K562 (cell line): ENCODE results near the gene GLT6D1. TPM values are rescaled to one million over a fixed set of nuclear protein-coding genes. Genes with fewer than 3 reads are reported as not detected.

Experiments used
- ATAC-seq: fragments of 200-7000 bp; cut with Tn5 transposase; 3 replicates; pipeline ENCODE4 v1.9.1; 2020; ENCODE audit warnings: moderate library complexity
- BruUV-seq: library from RNA; stranded (reverse); fragments of 400-500 nt; replicated peaks from 2 replicates; lab custom pipeline; 2021; lab: Mats Ljungman, UMichigan
- CTCF ChIA-PET: fragments of 300-600 bp; formaldehyde crosslinking; extraction: SDS; loops from one replicate; lab custom pipeline; 2021; ENCODE audit warnings: low intra/inter-chr PET ratio; lab: Yijun Ruan, JAX
- POLR2A ChIA-PET: fragments of 300-600, 350-650 bp; sonication (Branson Sonifier 250); formaldehyde crosslinking; extraction: SDS; loops from one replicate; lab custom pipeline; 2021; ENCODE audit warnings: antibody characterized with exemption, inconsistent platforms; lab: Yijun Ruan, JAX
- DNase-seq, 4 experiments: peaks; one replicate each; pipeline versions ENCODE4 v3.0.0 to v3.0.0-alpha.2; 2011 to 2018; ENCODE audit warnings: low spot score in 3 of 4, mixed read lengths in 3 of 4; ENCODE audit errors: extremely low read depth in 1 of 4
- FAIRE-seq: peaks from 2 replicates; lab custom pipeline; 2011; peaks lifted over from hg19 to GRCh38; lab: Jason Lieb, UNC
- H2AFZ ChIP-seq: 2 replicates; pipeline ENCODE4 v1.6.0; 2011; ENCODE audit warnings: low read depth, low read length, control low read depth, inconsistent platforms
- H3K27ac ChIP-seq: fragments of 200-600 bp; 3 replicates; pipeline ENCODE4 v1.8.0; 2011; ENCODE audit warnings: low read depth, mild to moderate bottlenecking, control low read depth, inconsistent platforms, low read length, moderate library complexity, mixed read lengths; ENCODE audit errors: extremely low read depth
- H3K27me3 ChIP-seq, 2 experiments: fragments of 300-600 bp in 1 of 2; 2 replicates in 1 of 2; 3 replicates in 1 of 2; pipeline versions ENCODE4 v1.6.0 to v1.8.0; 2011; ENCODE audit warnings: inconsistent platforms in 2 of 2, low read length in 2 of 2, mild to moderate bottlenecking in 1 of 2, mixed read lengths in 1 of 2, moderate library complexity in 1 of 2; ENCODE audit not compliant: control insufficient read depth in 2 of 2, insufficient read depth in 2 of 2
- H3K36me3 ChIP-seq: fragments of 300-600 bp; 3 replicates; pipeline ENCODE4 v1.8.0; 2011; ENCODE audit warnings: mild to moderate bottlenecking, low read length, inconsistent platforms; ENCODE audit not compliant: control insufficient read depth, insufficient read depth
- H3K4me1 ChIP-seq, 2 experiments: fragments of 200-600 bp in 1 of 2; replicated peaks in 1 of 2; 2 replicates in 1 of 2; 3 replicates in 1 of 2; pipeline versions ENCODE4 v1.5.1 to v1.8.0; 2011; ENCODE audit warnings: inconsistent platforms in 2 of 2, low read length in 2 of 2, mild to moderate bottlenecking in 1 of 2, mixed read lengths in 1 of 2, moderate library complexity in 1 of 2; ENCODE audit not compliant: control insufficient read depth in 2 of 2, insufficient read depth in 2 of 2
- H3K4me2 ChIP-seq: 2 replicates; pipeline ENCODE4 v1.6.1; 2011; ENCODE audit warnings: low read length, control low read depth, inconsistent platforms, mixed read lengths; ENCODE audit not compliant: insufficient read depth
- H3K4me3 ChIP-seq: fragments of 200-600 bp; sonication (generic), shearing (Covaris generic); 2 replicates; pipeline ENCODE4 v1.5.1; 2016; ENCODE audit warnings: control low read depth, inconsistent platforms
- H3K79me2 ChIP-seq: fragments of 200-600 bp; 3 replicates; pipeline ENCODE4 v1.8.0; 2011; ENCODE audit warnings: low read length, inconsistent platforms; ENCODE audit not compliant: control insufficient read depth, insufficient read depth
- H3K9ac ChIP-seq, 2 experiments: 2 replicates each; pipeline versions ENCODE4 v1.6.0 to v1.6.1; 2011; ENCODE audit warnings: low read depth in 2 of 2, low read length in 2 of 2, control low read depth in 1 of 2, inconsistent platforms in 1 of 2, mild to moderate bottlenecking in 1 of 2, mixed read lengths in 1 of 2; ENCODE audit not compliant: insufficient read depth in 1 of 2
- H3K9me1 ChIP-seq: one replicate; pipeline ENCODE4 v1.6.0; 2011; ENCODE audit warnings: inconsistent platforms, mild to moderate bottlenecking, low read length, moderate library complexity; ENCODE audit not compliant: control insufficient read depth, insufficient read depth
- H3K9me3 ChIP-seq: replicated peaks from 2 replicates; pipeline ENCODE4 v1.5.1; 2011; ENCODE audit warnings: low read depth, low read length, inconsistent platforms; ENCODE audit not compliant: control insufficient read depth, insufficient read depth
- H4K20me1 ChIP-seq: replicated peaks from 2 replicates; pipeline ENCODE4 v1.6.1; 2011; ENCODE audit warnings: low read length, inconsistent platforms, mixed read lengths; ENCODE audit not compliant: control insufficient read depth, insufficient read depth
- CREM ChIP-seq: IDR thresholded peaks from 2 replicates; pipeline ENCODE4 v1.6.1; 2014; ENCODE audit warnings: antibody characterized with exemption, low read depth
- E4F1 ChIP-seq: fragments of 250-450 bp; sonication (Bioruptor Pico); IDR thresholded peaks from 2 replicates; pipeline ENCODE4 v1.5.0; 2021; ENCODE audit warnings: mild to moderate bottlenecking, borderline replicate concordance
- L3MBTL2 ChIP-seq: fragments of 450-650 bp; IDR thresholded peaks from 2 replicates; pipeline ENCODE4 v1.6.1; 2016; ENCODE audit warnings: mild to moderate bottlenecking, moderate library complexity
- MAFG ChIP-seq: fragments of 450-650 bp; conservative IDR thresholded peaks from 2 replicates; pipeline ENCODE4 v1.6.1; 2016; ENCODE audit warnings: missing genetic modification characterization, missing compliant biosample characterization
- MNT ChIP-seq, 2 experiments: fragments of 450-650 bp; conservative IDR thresholded peaks; 2 replicates each; pipeline ENCODE4 v1.6.1; 2017; ENCODE audit warnings: mild to moderate bottlenecking in 2 of 2, moderate library complexity in 2 of 2
- NFATC3 ChIP-seq: fragments of 450-650 bp; IDR thresholded peaks from 2 replicates; pipeline ENCODE4 v1.6.1; 2017; ENCODE audit warnings: mild to moderate bottlenecking
- PHF21A ChIP-seq: fragments of 450-650 bp; IDR thresholded peaks from 2 replicates; pipeline ENCODE4 v1.6.1; 2017; ENCODE audit warnings: low read depth, borderline replicate concordance
- WGBS: fragments of 100-300 bp; shearing (Covaris generic); methylation state at CpG from one replicate; pipeline ENCODE4 v1.1.6; 2016; ENCODE audit warnings: low coverage, mixed read lengths; ENCODE audit not compliant: insufficient coverage; ENCODE audit errors: missing lambda C conversion rate; 5-methylcytosine and 5-hydroxymethylcytosine counted together
- in situ Hi-C: fragments of 300-500 bp; cut with MboI; formaldehyde crosslinking; loops from 4 replicates; pipeline ENCODE4 v1.15.0; 2018; ENCODE audit warnings: inconsistent platforms, mixed read lengths
- intact Hi-C: fragments of 100-400 bp; cut with micrococcal nuclease; formaldehyde crosslinking; loops from 2 replicates; pipeline ENCODE4 v1.14.2; 2022
- polyA plus RNA-seq, 8 experiments: library from polyadenylated mRNA; depleted of rRNA in 4 of 8; stranded (reverse) in 5 of 8; unstranded in 3 of 8; fragments of >200 nt; fragmentation: Nextera tagmentation in 2 of 8; fragmentation: Illumina TruSeq in 1 of 8; extraction: Ambion mirVana in 2 of 8; extraction: Trizol in 1 of 8; gene quantifications; 2 replicates each; pipeline versions ENCODE4 v1.2.1 to v1.2.3, GENCODE V29; 2011 to 2014; ENCODE audit warnings: inconsistent platforms in 1 of 8, missing spikeins in 1 of 8
- total RNA-seq, 7 experiments: library from RNA; depleted of rRNA in 6 of 7; stranded (reverse); fragments of >200 nt in 6 of 7; fragmentation: Illumina TruSeq in 2 of 7; extraction: Trizol in 2 of 7; gene quantifications; 2 replicates each; pipeline versions ENCODE4 v1.2.1 to v1.2.3, GENCODE V29; 2011 to 2021; ENCODE audit warnings: low replicate concordance in 1 of 7

Gene GLT6D1
- total and polyA plus RNA-seq, 9 of the 15 experiments (the other 6 are each of a cell fraction or from before 2014, with no cell fraction given): not detected

GRCh38 chr9:135574943-135575342 is 64.4 kb downstream of the GLT6D1 start:
- no peak for ATAC-seq
- H3K79me2 ChIP-seq: no peaks in the 10 kb centered on the region
- in situ Hi-C loops (no loop called here), intact Hi-C loops (no loop called here)
- H3K4me2 ChIP-seq: no peak overlapping the region
- H3K36me3 ChIP-seq: no peaks in the 10 kb centered on the region
- H3K9me3 ChIP-seq: no peaks in the 10 kb centered on the region
- ChIA-PET POLR2A (interaction anchor here (0.6 to 0.8 kb wide), 2 partner anchors 23 to 87 kb away, joined by 3 read pairs; no protein-coding TSS in a partner anchor), CTCF (no interaction called here)
- peaks cover 12 to 41% of the 10 kb centered on the region in 2 experiments; a peak in 4 of 5 replicates for H3K27me3 ChIP-seq
- no peak overlapping the region for H3K27ac ChIP-seq
- 1% methylated on average over 14 of the region's 15 CpGs for WGBS
- H4K20me1 ChIP-seq: no peaks in the 10 kb centered on the region
- no peaks in the 10 kb centered on the region for H3K9me1 ChIP-seq
- H3K4me1 ChIP-seq: peaks cover 0 to 13% of the 10 kb centered on the region in 2 experiments; a peak in 1 of 5 replicates
- DNase-seq: no peak
- TF ChIP-seq NFATC3: no peak
- no peak for TF ChIP-seq PHF21A
- no peak for TF ChIP-seq MAFG (tag)
- BruUV-seq: no TSS peak
- no peak overlapping the region for H2AFZ ChIP-seq
- 0 out of 4 replicates have a peak overlapping the region, but pooled peaks of 1 of the 2 experiments have one; percentile 28 for H3K9ac ChIP-seq
- no peak overlapping the region for H3K4me3 ChIP-seq
- no peak for FAIRE-seq

- Histone ChIP-seq H3K79me2 (no peaks in the 10 kb centered on the region), H3K9ac (0 out of 4 replicates have a peak overlapping the region, but pooled peaks of 1 of the 2 experiments have one; percentile 48), H3K9me3 (no peaks in the 10 kb centered on the region), H3K27ac (no peak overlapping the region), H4K20me1 (no peaks in the 10 kb centered on the region), H3K9me1 (no peaks in the 10 kb centered on the region), H3K27me3 (peaks cover 12 to 41% of the 10 kb centered on the region in 2 experiments; a peak in 4 of 5 replicates), H2AFZ (no peak overlapping the region), H3K36me3 (no peaks in the 10 kb centered on the region), H3K4me1 (peaks cover 0 to 13% of the 10 kb centered on the region in 2 experiments; a peak in 1 of 5 replicates), H3K4me3 (no peak overlapping the region), H3K4me2 (no peak overlapping the region)
- intact Hi-C loops (no loop called here), in situ Hi-C loops (no loop called here)
- FAIRE-seq: no peak
- 0 out of 3 replicates have a peak, but pooled peaks have one; percentile 31 for ATAC-seq
- WGBS: 1% methylated on average over 14 of the region's 14 CpGs
- no TSS peak for BruUV-seq
- CTCF ChIA-PET: no interaction called here
- no peak for DNase-seq
- POLR2A ChIA-PET: interaction anchor here (0.6 kb wide), 2 partner anchors 32 to 86 kb away, joined by 3 read pairs; no protein-coding TSS in a partner anchor
- TF ChIP-seq CREM (peak; percentile 75), E4F1 (CRISPR knock-in tag) (no peak), MNT (conservative IDR thresholded peaks at IDR 0.05) (0 out of 4 replicates have a peak, but pooled peaks of 1 of the 2 experiments have one; percentile 22), L3MBTL2 (peak; percentile 36; the same call in 1 of the 2 replicates)
Measured at GRCh38 chr9:135574331-135574730, 65.0 kb downstream of the GLT6D1 start.
